ENCODE data around the gene TMEM259. TPM values are rescaled to one million over a fixed set of nuclear protein-coding genes. Genes with fewer than 3 reads are reported as not detected.

Gene TMEM259
- total and polyA plus RNA-seq, 2 of the 13 experiments (the other 11 are each of a cell fraction or from before 2014, with no cell fraction given) = 64.7 to 164 TPM

DNA sequence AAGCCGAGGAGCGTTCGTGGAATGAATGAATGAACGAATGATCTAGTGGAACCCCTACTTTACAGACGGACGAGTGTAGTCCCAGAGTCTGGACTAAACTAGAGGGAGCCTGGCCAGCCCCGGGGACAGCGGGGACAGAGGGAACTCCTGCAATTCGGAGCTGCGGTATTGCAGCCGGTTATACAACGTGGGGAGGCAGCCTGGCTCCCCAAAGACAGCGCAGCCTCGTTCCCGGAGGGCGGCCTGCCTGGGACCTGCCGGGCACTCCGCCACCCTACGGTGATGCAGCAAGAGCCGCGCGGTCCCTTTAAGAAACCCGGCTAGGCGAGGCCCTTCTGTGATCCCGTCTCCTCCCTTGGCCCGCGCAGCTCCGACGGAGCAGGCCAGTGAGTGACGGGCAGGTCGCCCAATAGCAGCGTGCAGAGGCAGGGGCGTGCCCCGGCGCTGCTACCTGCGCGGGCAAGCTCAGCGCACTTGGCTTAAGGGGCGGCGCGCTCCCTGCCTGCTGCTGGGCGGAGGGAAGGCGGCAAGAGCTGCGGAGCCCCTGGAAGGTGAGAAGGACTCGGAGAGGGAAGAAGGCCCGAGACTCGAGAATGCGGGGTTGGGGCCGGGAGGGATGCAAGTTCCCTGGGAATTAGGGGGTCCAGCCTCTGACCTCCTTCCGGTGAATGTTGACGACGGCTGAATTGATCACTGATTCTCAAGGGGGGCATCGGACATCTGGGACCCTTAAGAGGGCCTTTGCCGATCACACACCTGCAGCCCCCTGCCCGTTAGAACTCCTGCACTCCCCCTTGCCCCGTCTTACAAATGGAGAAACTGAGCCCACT lies 18.9 kb upstream of the TMEM259 start, which contains the start of gene ABCA7 (continued):
- TF ChIP-seq ZNF362 (CRISPR knock-in tag; IDR thresholded peaks at IDR 0.05; ENCODE audit: borderline replicate concordance) = no peak
- no peak for TF ChIP-seq MBNL3 (CRISPR knock-in tag; conservative IDR thresholded peaks at IDR 0.05)
- no peak for TF ChIP-seq CREB3 (CRISPR knock-in tag; IDR thresholded peaks at IDR 0.05)
- TF ChIP-seq ZNF558 (CRISPR knock-in tag; IDR thresholded peaks at IDR 0.05; ENCODE audit: borderline replicate concordance) = no peak
- TF ChIP-seq MED13 (CRISPR knock-in tag; IDR thresholded peaks at IDR 0.05) = no peak
- peak; percentile 34 for TF ChIP-seq RAD21 (CRISPR knock-in tag; IDR thresholded peaks at IDR 0.05)
- TF ChIP-seq TAF1 (CRISPR knock-in tag; IDR thresholded peaks at IDR 0.05) = peak; percentile 65; the same call in 1 of the 2 replicates
- TF ChIP-seq, protein P1, sequence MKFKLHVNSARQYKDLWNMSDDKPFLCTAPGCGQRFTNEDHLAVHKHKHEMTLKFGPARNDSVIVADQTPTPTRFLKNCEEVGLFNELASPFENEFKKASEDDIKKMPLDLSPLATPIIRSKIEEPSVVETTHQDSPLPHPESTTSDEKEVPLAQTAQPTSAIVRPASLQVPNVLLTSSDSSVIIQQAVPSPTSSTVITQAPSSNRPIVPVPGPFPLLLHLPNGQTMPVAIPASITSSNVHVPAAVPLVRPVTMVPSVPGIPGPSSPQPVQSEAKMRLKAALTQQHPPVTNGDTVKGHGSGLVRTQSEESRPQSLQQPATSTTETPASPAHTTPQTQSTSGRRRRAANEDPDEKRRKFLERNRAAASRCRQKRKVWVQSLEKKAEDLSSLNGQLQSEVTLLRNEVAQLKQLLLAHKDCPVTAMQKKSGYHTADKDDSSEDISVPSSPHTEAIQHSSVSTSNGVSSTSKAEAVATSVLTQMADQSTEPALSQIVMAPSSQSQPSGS (CRISPR knock-in tag; IDR thresholded peaks at IDR 0.05) = 0 out of 2 replicates have a peak, but pooled peaks have one; percentile 42
- no peak for TF ChIP-seq ZNF720 (CRISPR knock-in tag; IDR thresholded peaks at IDR 0.05)
- TF ChIP-seq PAF1 (CRISPR knock-in tag; IDR thresholded peaks at IDR 0.05) = no peak
- TF ChIP-seq ZBTB4 (CRISPR knock-in tag; IDR thresholded peaks at IDR 0.05; ENCODE audit: borderline replicate concordance) = no peak
- TF ChIP-seq KLF15 (CRISPR knock-in tag; IDR thresholded peaks at IDR 0.05; ENCODE audit: borderline replicate concordance) = no peak
- TF ChIP-seq TCF7L2 (IDR thresholded peaks at IDR 0.05; ENCODE audit: low read depth, low read length) = no peak
- TF ChIP-seq RELA (CRISPR knock-in tag; IDR thresholded peaks at IDR 0.05) = no peak
- no peak for TF ChIP-seq ZNF354B (CRISPR knock-in tag; IDR thresholded peaks at IDR 0.05)
- TF ChIP-seq ZFAT (CRISPR knock-in tag; conservative IDR thresholded peaks at IDR 0.05) = no peak
- TF ChIP-seq TMF1 (CRISPR knock-in tag; IDR thresholded peaks at IDR 0.05; ENCODE audit: low read depth) = no peak
- TF ChIP-seq ZNF136 (CRISPR knock-in tag; IDR thresholded peaks at IDR 0.05; ENCODE audit: low read depth) = peak; percentile 61; the same call in 1 of the 2 replicates
- TF ChIP-seq FIP1L1 (IDR thresholded peaks at IDR 0.05; ENCODE audit: borderline replicate concordance, insufficient read depth, low read depth, low read length) = no peak
- no peak for TF ChIP-seq HNF4G (IDR thresholded peaks at IDR 0.05; ENCODE audit: borderline replicate concordance, low read depth, low read length)
- TF ChIP-seq HNF4G (CRISPR knock-in tag; IDR thresholded peaks at IDR 0.05; ENCODE audit: borderline replicate concordance, low read depth) = no peak
- TF ChIP-seq ZNF121 (CRISPR knock-in tag; IDR thresholded peaks at IDR 0.05) = peak; percentile 82
- TF ChIP-seq BRD4 (CRISPR knock-in tag; IDR thresholded peaks at IDR 0.05) = no peak

Data from HepG2 (cell line).